HG02763 (cell line): ENCODE measurements around the gene AAGAB.
A peak's percentile ranks its signal among the peaks of the same experiment; 100 is the strongest.
"Not testable (repeated sequence)": the region's sequence is repeated elsewhere in the genome, so short reads cannot be mapped to it uniquely, and the experiment has no call there.

Experiments used
- ATAC-seq: cut with Tn5 transposase; IDR thresholded peaks from one replicate; pipeline ENCODE4 v1.9.1; 2021; ENCODE audit warnings: mild to moderate bottlenecking, moderate library complexity; ENCODE audit not compliant: unreplicated experiment

AAGAB gene

GRCh38 chr15:67253549-67254237 lies 768 bp downstream of the AAGAB start:
- ATAC-seq, result no peak

GRCh38 chr15:67253101-67253500 lies 1.4 kb downstream of the AAGAB start:
- no peak for ATAC-seq

GRCh38 chr15:67251318-67251717 lies 3.1 kb downstream of the AAGAB start:
- ATAC-seq, result no peak

- ATAC-seq, result no peak
Measured at GRCh38 chr15:67249830-67250229, 4.6 kb downstream of the AAGAB start.

GRCh38 chr15:67248011-67248505 lies 6.4 kb downstream of the AAGAB start:
- no peak for ATAC-seq

- ATAC-seq, result not testable (repeated sequence)
Measured at GRCh38 chr15:67246606-67247005, 7.9 kb downstream of the AAGAB start.

GRCh38 chr15:67244971-67245478 lies 9.4 kb downstream of the AAGAB start:
- ATAC-seq, result no peak

- ATAC-seq, result no peak
Measured at GRCh38 chr15:67242708-67243111, 11.8 kb downstream of the AAGAB start.

GRCh38 chr15:67241132-67241855 lies 13.2 kb downstream of the AAGAB start:
- peak; percentile 69 for ATAC-seq

- no peak for ATAC-seq
Measured at GRCh38 chr15:67240235-67241131, 14.0 kb downstream of the AAGAB start.

- ATAC-seq, result no peak
Measured at GRCh38 chr15:67232591-67232990, 21.9 kb downstream of the AAGAB start.

- no peak for ATAC-seq
Measured at GRCh38 chr15:67230504-67230903, 24.0 kb downstream of the AAGAB start.

- no peak for ATAC-seq
Measured at GRCh38 chr15:67228286-67228685, 26.2 kb downstream of the AAGAB start.

- no peak for ATAC-seq
Measured at GRCh38 chr15:67227846-67228245, 26.6 kb downstream of the AAGAB start.

- ATAC-seq, result no peak
Measured at GRCh38 chr15:67227431-67227830, 27.0 kb downstream of the AAGAB start.

- no peak for ATAC-seq
Measured at GRCh38 chr15:67225336-67225735, 29.1 kb downstream of the AAGAB start.

GRCh38 chr15:67224889-67225288 lies 29.6 kb downstream of the AAGAB start:
- no peak for ATAC-seq

GRCh38 chr15:67219288-67219687 lies 35.2 kb downstream of the AAGAB start:
- ATAC-seq, result no peak

- ATAC-seq, result no peak
Measured at GRCh38 chr15:67218428-67218827, 36.0 kb downstream of the AAGAB start.

GRCh38 chr15:67216859-67217258 lies 37.6 kb downstream of the AAGAB start:
- no peak for ATAC-seq

- no peak for ATAC-seq
Measured at GRCh38 chr15:67215102-67215501, 39.4 kb downstream of the AAGAB start.
